Astrocyte (in vitro differentiated cells and primary cell): ENCODE data around the gene FAM168A.

Source experiments
- CTCF ChIP-seq: IDR thresholded peaks from 2 replicates; pipeline ENCODE4 v1.5.1; 2011; ENCODE audit warnings: low read depth, mild to moderate bottlenecking, inconsistent platforms, low read length, moderate library complexity; ENCODE audit not compliant: insufficient read depth
- EZH2 ChIP-seq: IDR thresholded peaks from 2 replicates; pipeline ENCODE4 v1.6.1; 2012; ENCODE audit warnings: mild to moderate bottlenecking, low read length, inconsistent platforms; ENCODE audit not compliant: insufficient read depth

GRCh38 chr11:73446766-73447165 lies 151.1 kb downstream of the FAM168A start:
- TF ChIP-seq CTCF: no peak
- TF ChIP-seq EZH2: no peak
